ENCODE results near the gene STKLD1.
A peak's percentile ranks its signal among the peaks of the same experiment; 100 is the strongest.
"Not testable (repeated sequence)": the region's sequence is repeated elsewhere in the genome, so short reads cannot be mapped to it uniquely, and the experiment has no call there.

Gene STKLD1

GRCh38 chr9:133332381-133332730 lies 43.8 kb upstream of the STKLD1 start:
- TF ChIP-seq CTCF (IDR thresholded peaks at IDR 0.05; ENCODE audit: low read depth, low read length, missing control alignments) = no peak
- H3K4me3 ChIP-seq (replicated peaks; ENCODE audit: low read depth, low read length) = no peak overlapping the region
- DNase-seq (ENCODE audit: extremely low read depth, low read depth) = no peak

- DNase-seq (ENCODE audit: extremely low read depth, low read depth) = no peak
- no peak for TF ChIP-seq CTCF (IDR thresholded peaks at IDR 0.05; ENCODE audit: low read depth, low read length, missing control alignments)
- no peak overlapping the region for H3K4me3 ChIP-seq (replicated peaks; ENCODE audit: low read depth, low read length)
Observed at GRCh38 chr9:133333011-133333410, 43.2 kb upstream of the STKLD1 start.

- H3K4me3 ChIP-seq (replicated peaks; ENCODE audit: low read depth, low read length) = no peak overlapping the region
- DNase-seq (ENCODE audit: extremely low read depth, low read depth) = no peak
- no peak for TF ChIP-seq CTCF (IDR thresholded peaks at IDR 0.05; ENCODE audit: low read depth, low read length, missing control alignments)
Observed at GRCh38 chr9:133333566-133333965, 42.6 kb upstream of the STKLD1 start.

- DNase-seq (ENCODE audit: extremely low read depth, low read depth) = no peak
- peak overlapping the region; percentile 97 for H3K4me3 ChIP-seq (replicated peaks; ENCODE audit: low read depth, low read length)
- TF ChIP-seq CTCF (IDR thresholded peaks at IDR 0.05; ENCODE audit: low read depth, low read length, missing control alignments) = no peak
Observed at GRCh38 chr9:133334161-133334560, 42.0 kb upstream of the STKLD1 start.

- peak overlapping the region; percentile 97 for H3K4me3 ChIP-seq (replicated peaks; ENCODE audit: low read depth, low read length)
Observed at GRCh38 chr9:133334888-133335287, 41.3 kb upstream of the STKLD1 start.

GRCh38 chr9:133335924-133336811 lies 40.0 kb upstream of the STKLD1 start, which contains the start of gene SURF6:
Gene SURF6, minus strand, starts transcription at chr9:133336188. Its CDS starts 56 bp downstream, at chr9:133336132.
- TF ChIP-seq CTCF (IDR thresholded peaks at IDR 0.05; ENCODE audit: low read depth, low read length, missing control alignments) = no peak
- H3K4me3 ChIP-seq (replicated peaks; ENCODE audit: low read depth, low read length) = peak within 1 kb of the TSS; percentile 97
- peak; percentile 56 for DNase-seq (ENCODE audit: extremely low read depth, low read depth)

More at GRCh38 chr9:133334888-133335287, 41.3 kb upstream of the STKLD1 start:
- not testable (repeated sequence) for DNase-seq (ENCODE audit: extremely low read depth, low read depth)

- TF ChIP-seq CTCF (IDR thresholded peaks at IDR 0.05; ENCODE audit: low read depth, low read length, missing control alignments) = no peak
- DNase-seq (ENCODE audit: extremely low read depth, low read depth) = no peak
- H3K4me3 ChIP-seq (replicated peaks; ENCODE audit: low read depth, low read length) = no peak overlapping the region
Observed at GRCh38 chr9:133339641-133340040, 36.5 kb upstream of the STKLD1 start.
